T-helper 1 cell treated with Interleukin-12 subunit alpha and Interleukin-12 subunit beta and Interleukin-4 antibody, amounts not matched to agents 30 ng/mL and 1 ng/mL, for 36 hours (primary cell): ENCODE data around the gene ACAP3. TPM values are rescaled to one million over a fixed set of nuclear protein-coding genes. Genes with fewer than 3 reads are reported as not detected.
"Not testable (repeated sequence)": the region's sequence is repeated elsewhere in the genome, so short reads cannot be mapped to it uniquely, and the experiment has no call there.

Experiments used
- intact Hi-C: fragments of 100-400 bp; cut with micrococcal nuclease; formaldehyde crosslinking; loops from one replicate; pipeline ENCODE4 v1.15.1; 2024
- total RNA-seq: library from RNA; stranded (reverse); gene quantifications from 2 replicates; pipeline ENCODE4 v1.2.3, GENCODE V29; 2022

ACAP3 gene
- total RNA-seq, 1 donor from 2014 or later: 60.9 TPM

GRCh38 chr1:1330366-1331067 lies 22.8 kb upstream of the ACAP3 start:
- intact Hi-C loops: no loop called here

GRCh38 chr1:1329304-1330210 lies 21.8 kb upstream of the ACAP3 start:
- intact Hi-C loops: no loop called here

GRCh38 chr1:1328254-1328653 lies 20.5 kb upstream of the ACAP3 start:
- intact Hi-C loops: no loop called here

GRCh38 chr1:1327291-1327690 lies 19.6 kb upstream of the ACAP3 start:
- intact Hi-C loops: no loop called here

GRCh38 chr1:1326075-1326605 lies 18.4 kb upstream of the ACAP3 start:
- intact Hi-C loops: no loop called here

GRCh38 chr1:1325288-1326074 lies 17.8 kb upstream of the ACAP3 start:
- intact Hi-C loops: loop anchor here (2.0 kb wide), 1 partner anchor 23 kb away; the partner anchor contains the start of gene DVL1

- intact Hi-C loops: loop anchor here (1.0 to 2.0 kb wide), 5 partner anchors 16 to 208 kb away; partner anchors contain the start of genes AURKAIP1, C1orf159, CCNL2 and DVL1
Observed at GRCh38 chr1:1324524-1325287, 17.0 kb upstream of the ACAP3 start, which contains the start of the genes CPTP and INTS11. CPTP (plus strand) TSS chr1:1324802; CDS start chr1:1326911, 2,109 bp downstream. INTS11 (minus strand) TSS chr1:1324660; CDS start chr1:1324608, 52 bp downstream.

- intact Hi-C loops: loop anchor here (1.0 to 2.0 kb wide), 5 partner anchors 16 to 208 kb away; partner anchors contain the start of genes AURKAIP1, C1orf159, CCNL2 and DVL1
Observed at GRCh38 chr1:1324084-1324523, 16.4 kb upstream of the ACAP3 start.

- intact Hi-C loops: no loop called here
Observed at GRCh38 chr1:1322952-1323351, 15.2 kb upstream of the ACAP3 start.

GRCh38 chr1:1322418-1322817 lies 14.7 kb upstream of the ACAP3 start:
- intact Hi-C loops: no loop called here

GRCh38 chr1:1321477-1321876 lies 13.7 kb upstream of the ACAP3 start:
- intact Hi-C loops: no loop called here

- intact Hi-C loops: no loop called here
Observed at GRCh38 chr1:1320666-1321448, 13.1 kb upstream of the ACAP3 start.

- intact Hi-C loops: no loop called here
Observed at GRCh38 chr1:1319646-1319941, 11.9 kb upstream of the ACAP3 start.

- intact Hi-C loops: no loop called here
Observed at GRCh38 chr1:1318777-1319645, 11.3 kb upstream of the ACAP3 start.

- intact Hi-C loops: no loop called here
Observed at GRCh38 chr1:1318131-1318652, 10.5 kb upstream of the ACAP3 start.

GRCh38 chr1:1317420-1317819 lies 9.7 kb upstream of the ACAP3 start:
- intact Hi-C loops: no loop called here

- intact Hi-C loops: not testable (repeated sequence)
Observed at GRCh38 chr1:1316199-1316598, 8.5 kb upstream of the ACAP3 start.

GRCh38 chr1:1315435-1315954 lies 7.8 kb upstream of the ACAP3 start:
- intact Hi-C loops: no loop called here
